T-helper 9 cell (primary cell): ENCODE data around the gene NUAK1.

Source experiments
- DNase-seq: peaks from one replicate; pipeline ENCODE4 v3.0.0-alpha.2; 2020

The NUAK1 gene

DNA sequence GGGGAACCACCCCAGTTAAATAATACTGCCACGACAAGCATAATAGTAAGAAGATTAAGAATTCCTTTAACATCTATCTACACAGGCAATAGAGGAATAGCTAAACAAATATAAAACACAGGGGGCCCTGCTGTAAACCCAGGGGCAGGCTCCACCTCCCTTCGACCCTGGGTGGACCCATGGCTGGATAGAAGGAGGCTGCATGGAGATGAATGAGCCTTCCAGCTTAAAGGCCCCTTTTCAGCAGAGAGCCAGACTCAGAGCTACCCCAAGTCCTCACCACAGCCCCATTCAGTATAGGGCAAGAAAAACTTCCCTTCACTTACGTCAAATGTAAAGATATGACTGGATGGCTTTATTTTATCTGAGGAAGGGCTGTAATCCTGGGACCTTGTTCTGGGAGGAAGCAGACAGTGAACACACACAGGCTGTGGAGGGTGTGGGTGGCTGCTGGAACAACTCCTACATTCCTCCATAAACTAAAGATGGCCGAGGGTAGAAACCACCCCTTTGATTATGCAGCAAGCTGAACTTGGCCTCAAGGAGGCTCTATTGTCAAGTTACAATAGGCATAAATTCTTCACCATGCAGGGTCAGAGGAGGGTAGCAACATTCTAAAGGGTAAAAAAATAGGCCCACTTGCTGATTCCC is 30.4 kb downstream of the NUAK1 start:
- no peak for DNase-seq

DNA sequence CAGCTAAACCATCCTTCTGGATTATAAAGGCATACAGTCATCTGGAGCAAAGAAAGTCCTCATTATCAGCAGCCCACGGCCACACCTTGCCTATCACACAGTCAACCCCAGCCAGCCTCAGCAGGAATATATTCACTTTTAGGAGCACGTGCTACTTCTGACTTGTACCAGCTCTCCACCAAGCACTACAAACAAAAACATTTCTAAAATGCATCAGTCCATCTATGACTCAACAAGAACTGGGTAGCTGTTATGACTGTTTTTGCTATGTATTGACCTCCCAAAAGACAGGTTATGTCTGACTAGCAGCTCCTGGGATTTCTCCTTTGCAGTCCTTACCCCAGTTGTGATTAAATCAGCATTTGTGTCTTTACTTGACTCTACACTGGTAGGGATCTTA is 31.2 kb downstream of the NUAK1 start:
- no peak for DNase-seq

- no peak for DNase-seq
Measured at GRCh38 chr12:106106892-106107291, 31.9 kb downstream of the NUAK1 start.

DNA sequence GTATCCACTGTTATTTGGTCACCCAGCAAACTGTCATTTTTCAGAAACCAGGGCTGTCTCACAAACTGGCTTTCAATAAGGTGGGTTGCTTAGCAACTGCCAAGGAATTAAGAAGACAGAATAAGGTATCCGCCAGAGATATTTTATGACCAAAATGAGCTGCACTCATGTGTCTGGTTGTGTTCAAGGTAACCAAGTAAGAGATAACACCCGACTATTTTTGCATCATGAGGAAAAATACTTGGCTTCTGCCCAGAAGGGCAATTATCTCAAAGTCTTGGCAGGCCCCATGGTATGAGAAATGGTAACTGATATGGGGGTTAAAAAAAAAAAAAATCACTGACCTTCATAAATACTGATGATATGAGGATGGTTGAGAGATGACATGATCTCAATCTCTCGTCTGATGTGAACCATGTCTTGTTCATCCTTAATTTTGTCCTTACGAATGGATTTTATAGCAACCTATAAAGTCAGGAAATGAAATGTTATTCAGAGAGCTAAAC is 32.6 kb downstream of the NUAK1 start:
- no peak for DNase-seq

DNA sequence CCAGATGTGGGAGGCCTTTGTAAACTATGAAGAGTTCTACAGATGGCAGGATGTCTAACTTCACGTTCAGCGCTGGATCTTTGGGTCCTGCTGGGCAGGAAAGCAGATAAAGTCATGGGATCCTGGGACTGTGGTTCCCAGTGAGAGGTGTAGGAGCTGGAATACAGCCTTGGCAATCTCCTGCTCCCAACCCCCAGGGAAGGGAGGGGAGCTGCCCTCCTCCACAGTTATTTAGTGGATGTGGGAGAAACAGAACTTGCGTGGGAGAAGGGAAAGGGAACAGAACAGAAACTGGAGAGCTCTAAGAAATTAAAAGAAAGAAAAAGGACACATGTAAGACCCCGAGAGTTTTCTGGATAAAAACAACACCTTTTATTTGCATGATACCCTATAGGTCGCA is 37.0 kb downstream of the NUAK1 start:
- no peak for DNase-seq

- no peak for DNase-seq
Measured at GRCh38 chr12:106098691-106099200, 40.0 kb downstream of the NUAK1 start.

- DNase-seq, result no peak
Measured at GRCh38 chr12:106097011-106097410, 41.7 kb downstream of the NUAK1 start.

GRCh38 chr12:106096376-106096775 is 42.4 kb downstream of the NUAK1 start:
- DNase-seq, result no peak

DNA sequence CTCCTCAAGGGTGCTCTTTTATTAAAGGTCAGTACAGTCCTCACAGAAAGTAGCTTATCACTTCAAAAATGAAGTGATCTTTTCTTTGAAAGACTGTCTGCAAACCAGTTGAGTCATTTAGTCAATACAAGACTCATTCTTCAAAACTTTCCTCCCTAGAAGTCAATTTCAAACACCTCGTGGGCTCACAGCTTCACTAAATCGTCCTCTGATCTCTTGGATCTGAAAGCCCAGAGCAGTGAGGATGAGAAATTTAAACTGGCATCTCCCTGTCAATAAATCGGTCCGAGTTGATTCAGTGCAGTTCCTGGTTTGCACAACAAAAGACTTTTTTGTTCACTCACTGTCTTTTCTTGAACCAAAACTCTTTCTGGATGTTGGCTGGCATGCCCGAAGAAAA is 44.5 kb downstream of the NUAK1 start:
- DNase-seq, result no peak

DNA sequence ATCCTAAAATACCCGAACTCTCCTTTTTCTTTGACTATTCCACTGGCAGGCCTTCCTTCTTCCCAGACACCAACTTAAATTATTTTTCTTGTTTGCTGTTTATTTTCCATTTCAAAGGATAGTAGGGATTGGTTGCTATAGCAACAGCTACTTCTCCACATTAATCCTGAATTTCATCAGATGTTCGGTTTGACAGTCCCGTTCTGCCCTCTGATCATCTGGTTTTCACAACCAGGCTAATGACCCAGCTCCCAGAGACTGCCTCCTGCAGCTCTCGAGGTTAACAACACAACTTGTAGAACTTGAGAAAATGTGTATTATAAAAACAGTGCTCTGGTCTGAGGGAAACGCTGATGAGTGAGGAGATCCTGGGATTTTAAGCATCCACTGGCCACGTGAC is 45.5 kb downstream of the NUAK1 start:
- DNase-seq, result no peak

DNA sequence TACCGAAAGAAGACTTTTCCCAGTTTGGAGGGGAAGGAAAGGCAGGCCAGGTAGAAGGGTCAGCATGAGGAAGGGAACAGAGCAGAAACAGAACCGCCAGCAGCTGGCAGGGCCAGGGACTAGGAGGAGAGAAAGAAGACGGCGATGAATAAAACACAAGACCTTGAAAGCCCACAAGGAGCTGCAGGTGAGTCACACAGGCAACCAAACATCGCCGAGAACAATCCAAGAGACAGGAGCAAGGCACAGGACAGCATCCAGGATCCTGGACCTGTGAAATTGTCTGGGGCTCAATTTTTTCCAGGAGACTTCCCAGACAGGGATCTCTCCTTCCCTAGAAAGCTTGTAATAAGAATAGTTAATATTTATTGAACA is 47.3 kb downstream of the NUAK1 start:
- DNase-seq, result no peak

- no peak for DNase-seq
Measured at GRCh38 chr12:106090591-106091445, 47.9 kb downstream of the NUAK1 start.

DNA sequence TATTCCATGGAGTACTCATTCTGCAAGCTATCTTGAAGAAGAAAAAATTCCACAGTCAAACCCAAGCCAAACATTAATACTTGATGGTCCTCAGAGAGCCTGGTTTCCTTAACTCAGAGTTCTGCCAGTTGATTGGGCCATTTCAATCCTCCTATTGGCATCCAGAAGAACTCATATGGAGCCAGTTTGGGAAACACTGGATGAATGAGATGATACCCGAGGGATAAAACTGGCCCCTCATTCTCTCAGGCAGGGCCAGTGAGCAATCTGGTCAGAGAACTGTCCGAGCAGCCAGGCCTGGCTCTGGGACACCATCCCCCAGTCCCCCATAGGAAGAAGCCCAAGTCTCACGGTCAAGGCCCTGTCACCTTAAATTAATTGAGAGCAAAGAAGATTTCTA is 48.8 kb downstream of the NUAK1 start:
- no peak for DNase-seq

DNA sequence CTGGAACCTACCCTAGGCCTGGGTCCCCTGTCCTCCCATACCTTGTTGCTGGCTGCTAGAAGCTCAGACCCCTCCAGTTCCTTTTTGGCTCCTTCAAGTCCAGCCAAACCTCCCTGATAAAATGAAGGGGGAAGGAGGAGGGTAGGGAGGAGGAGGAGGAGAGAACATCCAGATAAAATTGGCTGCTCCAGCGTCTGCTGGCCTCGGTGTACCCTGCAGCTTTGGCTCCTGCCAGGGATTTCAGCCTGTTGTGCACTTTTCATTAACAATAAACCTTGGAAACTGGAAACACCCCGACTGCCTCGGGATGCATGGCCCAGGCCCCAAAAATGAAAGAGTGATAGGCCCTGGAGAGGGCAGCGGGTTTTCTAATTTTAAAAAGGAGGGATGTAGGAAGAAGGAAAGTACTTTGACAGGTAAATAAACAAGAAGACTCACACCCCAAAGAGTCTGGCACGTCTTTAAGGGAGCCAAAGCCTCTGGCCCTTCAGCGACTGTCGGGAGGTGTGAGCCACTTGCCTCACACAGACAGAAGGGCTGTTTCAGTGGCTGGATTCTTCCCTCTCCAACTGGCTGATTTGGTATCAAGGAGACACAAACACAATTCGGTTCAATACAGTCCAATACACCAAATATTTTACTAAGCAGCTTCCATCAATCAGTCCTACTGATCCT is 49.8 kb downstream of the NUAK1 start:
- no peak for DNase-seq

GRCh38 chr12:106088246-106088808 is 50.4 kb downstream of the NUAK1 start:
- no peak for DNase-seq

GRCh38 chr12:106086696-106087095 is 52.1 kb downstream of the NUAK1 start:
- no peak for DNase-seq

- DNase-seq, result no peak
Measured at GRCh38 chr12:106085213-106085612, 53.5 kb downstream of the NUAK1 start.

DNA sequence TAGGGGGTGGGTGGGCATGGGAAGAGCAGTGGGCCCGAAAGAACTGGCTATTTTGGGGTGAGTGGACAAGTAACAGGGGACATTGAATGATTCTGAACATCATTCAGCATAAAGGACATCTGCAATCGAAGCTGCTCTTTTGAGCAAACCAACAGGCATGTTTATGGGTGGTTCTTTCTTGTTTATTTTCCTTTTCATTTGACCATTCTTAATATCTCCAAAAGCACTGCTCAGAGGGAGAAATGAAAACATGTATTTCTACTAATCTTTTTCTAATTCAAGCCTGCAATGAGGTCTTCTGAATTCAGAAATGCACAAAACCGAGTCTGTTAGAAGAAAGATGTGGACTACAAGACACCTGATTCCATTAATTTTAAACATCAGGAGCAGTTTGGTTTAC is 54.0 kb downstream of the NUAK1 start:
- no peak for DNase-seq

- DNase-seq, result no peak
Measured at GRCh38 chr12:106084014-106084671, 54.6 kb downstream of the NUAK1 start.

GRCh38 chr12:106082216-106083175 is 56.3 kb downstream of the NUAK1 start:
- no peak for DNase-seq

GRCh38 chr12:106081606-106082005 is 57.1 kb downstream of the NUAK1 start:
- DNase-seq, result no peak
